Measurements from ENCODE around the gene ARHGEF17. TPM values are rescaled to one million over a fixed set of nuclear protein-coding genes. Genes with fewer than 3 reads are reported as not detected.

The ARHGEF17 gene
- total RNA-seq, 1 donor from 2014 or later, result 4.5 TPM

DNA sequence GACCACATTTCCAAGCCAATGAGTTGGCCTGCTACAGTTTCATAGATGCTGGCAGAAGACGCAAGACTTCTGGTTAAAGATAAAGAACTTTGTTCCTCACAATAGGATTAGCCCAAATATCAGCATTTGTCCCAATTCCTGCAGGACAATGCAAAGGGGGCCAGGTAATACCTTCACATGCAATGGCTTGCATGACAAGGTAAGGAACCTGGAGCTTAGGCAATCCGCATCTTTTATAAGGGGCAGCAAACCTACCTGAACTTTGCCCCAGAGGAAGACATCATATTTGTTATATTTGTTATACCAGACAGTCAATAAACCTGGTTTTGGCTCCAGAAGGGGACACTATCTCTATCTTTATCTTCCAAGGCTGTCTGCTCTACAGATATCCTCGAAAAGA, 30.6 kb upstream of the ARHGEF17 start:
- Histone ChIP-seq H3K4me3 (ENCODE audit: low read depth, low read length) (no peak overlapping the region), H3K36me3 (ENCODE audit: control insufficient read depth, insufficient read depth, low read length) (no peaks in the 10 kb centered on the region), H3K27me3 (ENCODE audit: control insufficient read depth, insufficient read depth, low read length) (no peaks in the 10 kb centered on the region)
- TF ChIP-seq, protein P1, sequence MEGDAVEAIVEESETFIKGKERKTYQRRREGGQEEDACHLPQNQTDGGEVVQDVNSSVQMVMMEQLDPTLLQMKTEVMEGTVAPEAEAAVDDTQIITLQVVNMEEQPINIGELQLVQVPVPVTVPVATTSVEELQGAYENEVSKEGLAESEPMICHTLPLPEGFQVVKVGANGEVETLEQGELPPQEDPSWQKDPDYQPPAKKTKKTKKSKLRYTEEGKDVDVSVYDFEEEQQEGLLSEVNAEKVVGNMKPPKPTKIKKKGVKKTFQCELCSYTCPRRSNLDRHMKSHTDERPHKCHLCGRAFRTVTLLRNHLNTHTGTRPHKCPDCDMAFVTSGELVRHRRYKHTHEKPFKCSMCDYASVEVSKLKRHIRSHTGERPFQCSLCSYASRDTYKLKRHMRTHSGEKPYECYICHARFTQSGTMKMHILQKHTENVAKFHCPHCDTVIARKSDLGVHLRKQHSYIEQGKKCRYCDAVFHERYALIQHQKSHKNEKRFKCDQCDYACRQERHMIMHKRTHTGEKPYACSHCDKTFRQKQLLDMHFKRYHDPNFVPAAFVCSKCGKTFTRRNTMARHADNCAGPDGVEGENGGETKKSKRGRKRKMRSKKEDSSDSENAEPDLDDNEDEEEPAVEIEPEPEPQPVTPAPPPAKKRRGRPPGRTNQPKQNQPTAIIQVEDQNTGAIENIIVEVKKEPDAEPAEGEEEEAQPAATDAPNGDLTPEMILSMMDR (IDR thresholded peaks at IDR 0.05; ENCODE audit: insufficient read depth, low read length, severe bottlenecking), result no peak
- no peak for FAIRE-seq
- no peak for DNase-seq (ENCODE audit: low read depth)

DNA sequence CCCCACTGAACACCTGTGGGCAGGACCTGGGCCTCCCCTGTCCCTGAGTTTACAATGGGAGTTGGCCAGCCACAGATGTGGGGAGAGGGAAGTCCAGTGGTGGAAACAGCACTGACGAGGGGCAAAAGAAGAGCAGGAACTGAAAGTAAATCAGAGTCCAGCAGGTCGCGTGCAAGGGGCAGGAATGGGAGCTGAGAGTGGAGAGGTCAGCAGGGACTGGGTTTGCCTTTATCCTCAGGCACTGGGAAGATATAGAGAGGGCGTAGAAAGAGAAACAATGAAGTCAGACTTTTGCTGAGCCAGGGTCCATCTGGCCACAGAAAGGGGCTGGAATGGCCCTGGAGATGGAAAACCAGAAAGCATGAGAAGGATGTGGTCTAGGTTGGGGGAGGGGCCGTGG, 27.4 kb upstream of the ARHGEF17 start:
- TF ChIP-seq, protein P1 (IDR thresholded peaks at IDR 0.05; ENCODE audit: insufficient read depth, low read length, severe bottlenecking), result no peak
- FAIRE-seq, result no peak
- H3K4me3 ChIP-seq (ENCODE audit: low read depth, low read length), result no peak overlapping the region
- no peaks in the 10 kb centered on the region for H3K36me3 ChIP-seq (ENCODE audit: control insufficient read depth, insufficient read depth, low read length)
- no peak for DNase-seq (ENCODE audit: low read depth)
- H3K27me3 ChIP-seq (ENCODE audit: control insufficient read depth, insufficient read depth, low read length), result no peaks in the 10 kb centered on the region

DNA sequence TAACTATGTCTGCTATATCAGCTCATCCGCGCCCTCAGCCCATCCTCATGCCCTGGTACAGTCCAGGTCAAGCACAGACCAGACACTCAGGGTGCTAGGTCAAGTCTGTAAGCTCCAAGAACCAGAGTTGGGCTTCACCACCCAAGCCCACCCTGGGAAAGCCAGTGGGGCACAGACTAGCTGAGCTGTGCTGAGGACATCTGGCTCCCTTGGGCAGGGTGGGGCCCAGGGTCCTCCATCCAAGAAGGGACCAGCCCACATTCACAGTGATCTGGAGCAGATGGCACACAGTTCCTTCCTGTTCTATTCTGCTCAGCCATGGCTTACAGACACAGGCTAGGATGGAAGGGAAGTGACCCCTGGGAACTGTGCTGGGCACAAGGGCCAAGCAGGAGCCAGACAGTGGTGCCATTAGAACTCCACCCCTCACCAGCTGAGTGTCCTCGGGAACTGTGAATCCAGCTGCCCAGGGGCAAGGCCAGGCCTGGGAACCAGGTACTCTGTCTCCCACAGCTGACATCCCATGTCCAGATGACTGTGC, 26.8 kb upstream of the ARHGEF17 start:
- Histone ChIP-seq H3K27me3 (ENCODE audit: control insufficient read depth, insufficient read depth, low read length) (no peaks in the 10 kb centered on the region), H3K36me3 (ENCODE audit: control insufficient read depth, insufficient read depth, low read length) (no peaks in the 10 kb centered on the region), H3K4me3 (ENCODE audit: low read depth, low read length) (no peak overlapping the region)
- peak; percentile 43 for FAIRE-seq
- TF ChIP-seq, protein P1 (IDR thresholded peaks at IDR 0.05; ENCODE audit: insufficient read depth, low read length, severe bottlenecking), result no peak
- DNase-seq (ENCODE audit: low read depth), result no peak

DNA sequence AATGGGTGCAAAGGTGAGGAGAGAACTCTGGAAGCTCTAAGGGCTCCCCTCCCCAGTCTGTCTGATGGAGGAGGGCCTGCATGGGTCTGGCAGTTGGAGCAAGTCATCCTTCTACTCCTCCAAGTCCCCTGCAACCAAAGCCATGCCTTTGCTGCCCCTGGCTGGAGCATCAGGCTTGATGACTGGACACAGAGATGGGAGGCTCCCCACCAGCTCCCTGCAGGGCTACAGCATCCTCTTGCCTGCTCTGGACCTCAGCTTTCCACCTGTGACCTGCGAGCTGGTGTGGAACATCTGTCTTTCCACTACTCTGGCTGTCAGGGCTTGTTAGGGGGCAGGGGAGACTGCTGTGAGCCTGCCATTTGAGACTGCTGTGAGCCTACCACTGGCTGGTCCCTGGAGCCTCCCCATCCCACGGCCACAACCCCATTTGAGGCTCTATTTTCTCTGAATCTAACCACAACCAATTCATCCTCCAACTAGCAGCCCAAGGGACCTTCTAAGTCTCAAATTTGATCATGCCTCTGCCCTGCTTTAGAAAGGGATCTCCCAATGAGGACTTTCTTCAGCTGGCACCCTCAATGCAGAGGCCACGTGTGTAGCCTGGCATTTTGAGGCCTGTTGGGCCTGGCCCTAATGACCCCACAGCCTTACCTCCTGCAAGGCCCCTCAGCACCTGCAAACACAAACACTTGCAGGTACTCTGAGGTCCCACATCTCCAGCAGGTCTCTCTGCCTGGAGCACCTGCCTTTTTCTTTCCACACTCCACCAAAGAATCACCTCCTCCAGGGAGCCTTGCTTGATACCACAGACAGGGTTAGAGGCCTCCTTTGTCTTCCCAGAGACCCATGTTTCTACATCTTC, 26.0 kb upstream of the ARHGEF17 start:
- Histone ChIP-seq H3K27me3 (ENCODE audit: control insufficient read depth, insufficient read depth, low read length) (no peaks in the 10 kb centered on the region), H3K36me3 (ENCODE audit: control insufficient read depth, insufficient read depth, low read length) (no peaks in the 10 kb centered on the region), H3K4me3 (ENCODE audit: low read depth, low read length) (no peak overlapping the region)
- TF ChIP-seq, protein P1 (IDR thresholded peaks at IDR 0.05; ENCODE audit: insufficient read depth, low read length, severe bottlenecking), result no peak
- no peak for FAIRE-seq
- DNase-seq (ENCODE audit: low read depth), result no peak

DNA sequence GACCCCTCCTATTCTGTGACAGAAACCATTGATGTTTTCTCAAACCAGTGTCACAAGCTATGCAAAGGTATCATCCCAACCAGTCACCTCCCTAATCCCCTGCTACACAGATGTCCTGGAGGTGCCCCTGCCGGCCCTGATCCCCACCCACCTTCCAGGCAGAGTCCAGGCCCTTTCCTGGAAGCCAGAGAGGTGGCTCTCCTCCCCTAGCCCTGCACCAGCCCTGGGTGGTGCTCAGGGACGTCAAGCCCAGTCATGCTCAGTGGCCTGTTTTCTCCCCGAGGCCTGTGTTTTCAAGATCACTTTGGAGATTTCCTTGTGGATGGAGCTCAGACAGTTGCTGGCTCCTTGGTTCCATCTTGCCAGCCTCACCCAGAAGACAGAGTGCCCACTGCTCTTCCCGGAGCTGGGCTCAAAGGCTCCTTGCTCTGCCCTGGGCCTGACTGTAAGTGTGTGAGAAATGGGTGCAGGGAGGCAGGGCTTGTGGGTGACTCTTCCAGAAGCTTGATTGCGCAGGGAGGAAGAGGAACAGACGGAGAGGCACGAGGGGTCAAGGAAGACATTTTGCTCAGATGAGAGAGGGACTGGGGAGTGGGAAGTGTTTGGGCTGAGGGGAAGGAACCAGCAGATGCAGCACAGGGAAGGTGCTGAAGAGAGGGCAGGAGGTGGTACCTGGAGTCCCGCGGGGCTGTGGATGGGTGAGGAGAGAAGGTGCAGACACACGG, 24.6 kb upstream of the ARHGEF17 start:
- FAIRE-seq (no peak), DNase-seq (ENCODE audit: low read depth) (peak; percentile 31)
- H3K36me3 ChIP-seq (ENCODE audit: control insufficient read depth, insufficient read depth, low read length), result no peaks in the 10 kb centered on the region
- TF ChIP-seq, protein P1 (IDR thresholded peaks at IDR 0.05; ENCODE audit: insufficient read depth, low read length, severe bottlenecking), result no peak
- H3K4me3 ChIP-seq (ENCODE audit: low read depth, low read length), result no peak overlapping the region
- no peaks in the 10 kb centered on the region for H3K27me3 ChIP-seq (ENCODE audit: control insufficient read depth, insufficient read depth, low read length)

Data from bronchial epithelial cell (primary cell).